ENCODE results near the gene C6orf141.
"Not testable (repeated sequence)": the region's sequence is repeated elsewhere in the genome, so short reads cannot be mapped to it uniquely, and the experiment has no call there.

The C6orf141 gene

GRCh38 chr6:49579649-49580048 is 29.2 kb downstream of the C6orf141 start:
- DNase-seq (ENCODE audit: low spot score): no peak

- no peak for DNase-seq (ENCODE audit: low spot score)
Observed at GRCh38 chr6:49582529-49582928, 32.1 kb downstream of the C6orf141 start.

GRCh38 chr6:49587262-49587661 is 36.8 kb downstream of the C6orf141 start:
- not testable (repeated sequence) for DNase-seq (ENCODE audit: low spot score)

Measured in CD4-positive, alpha-beta T cell treated with Interleukin-15 for 4 hours (primary cell).